ENCODE measurements around the gene SLC27A3.
"Not testable (repeated sequence)": the region's sequence is repeated elsewhere in the genome, so short reads cannot be mapped to it uniquely, and the experiment has no call there.

Gene SLC27A3

GRCh38 chr1:153780551-153780950 lies 5.3 kb downstream of the SLC27A3 start:
- DNase-seq, result no peak

DNA sequence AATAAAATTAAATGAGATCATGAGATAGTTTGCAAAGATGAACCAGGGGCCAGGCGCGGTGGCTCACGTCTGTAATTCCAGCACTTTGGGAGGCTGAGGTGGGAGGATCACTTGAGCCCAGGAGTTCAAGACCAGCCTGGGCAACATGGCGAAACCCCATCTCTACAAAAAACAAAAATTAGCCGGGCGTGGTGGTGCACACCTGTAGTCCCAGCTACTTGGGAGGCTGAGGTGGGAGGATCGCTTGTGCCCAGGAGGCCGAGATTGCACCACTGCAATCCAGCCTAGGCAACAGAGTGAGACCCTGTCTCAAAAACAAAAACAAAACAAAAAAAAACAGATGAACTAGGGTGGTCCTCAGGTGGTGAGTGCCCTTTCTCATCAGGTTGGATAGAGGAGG lies 7.4 kb downstream of the SLC27A3 start:
- not testable (repeated sequence) for DNase-seq

- DNase-seq, result peak; percentile 92
Observed at GRCh38 chr1:153783233-153784190, 8.3 kb downstream of the SLC27A3 start.

- DNase-seq, result no peak
Observed at GRCh38 chr1:153786038-153786790, 11.0 kb downstream of the SLC27A3 start.

GRCh38 chr1:153789478-153790034 lies 14.3 kb downstream of the SLC27A3 start:
- no peak for DNase-seq

GRCh38 chr1:153790313-153790965 lies 15.2 kb downstream of the SLC27A3 start:
- peak; percentile 55 for DNase-seq

DNA sequence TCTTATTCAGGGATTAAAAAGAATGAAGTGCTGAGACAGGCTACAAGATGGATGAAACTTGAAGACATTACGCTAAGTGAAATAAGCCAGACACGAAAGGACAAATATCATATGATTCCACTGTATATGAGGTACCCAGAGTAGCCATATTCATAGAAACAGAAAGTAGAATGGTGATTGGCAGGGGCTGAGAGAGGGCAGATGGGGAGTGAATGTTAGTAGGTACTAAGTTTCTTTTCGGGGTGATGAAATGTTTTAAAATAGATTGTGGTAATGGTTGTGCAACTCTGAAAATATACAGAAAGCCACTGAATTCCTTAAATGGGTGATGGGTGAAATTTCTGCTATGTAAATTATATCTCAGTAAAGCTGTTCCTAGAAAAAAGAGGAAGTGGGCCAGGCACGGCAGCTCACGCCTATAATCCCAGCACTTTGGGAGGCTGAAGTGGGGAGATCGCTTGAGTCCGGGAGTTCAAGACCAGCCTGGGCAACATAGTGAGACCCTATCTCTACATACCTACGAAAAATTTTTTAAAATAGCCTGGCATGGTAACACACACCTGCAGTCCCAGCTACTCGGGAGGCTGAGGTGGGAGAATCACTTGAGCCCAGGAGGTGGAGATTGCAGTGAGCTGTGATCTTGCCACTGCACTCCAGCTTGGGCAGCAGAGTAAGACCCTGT lies 15.9 kb downstream of the SLC27A3 start:
- DNase-seq, result peak; percentile 73

GRCh38 chr1:153791648-153792253 lies 16.5 kb downstream of the SLC27A3 start:
- peak; percentile 56 for DNase-seq

DNA sequence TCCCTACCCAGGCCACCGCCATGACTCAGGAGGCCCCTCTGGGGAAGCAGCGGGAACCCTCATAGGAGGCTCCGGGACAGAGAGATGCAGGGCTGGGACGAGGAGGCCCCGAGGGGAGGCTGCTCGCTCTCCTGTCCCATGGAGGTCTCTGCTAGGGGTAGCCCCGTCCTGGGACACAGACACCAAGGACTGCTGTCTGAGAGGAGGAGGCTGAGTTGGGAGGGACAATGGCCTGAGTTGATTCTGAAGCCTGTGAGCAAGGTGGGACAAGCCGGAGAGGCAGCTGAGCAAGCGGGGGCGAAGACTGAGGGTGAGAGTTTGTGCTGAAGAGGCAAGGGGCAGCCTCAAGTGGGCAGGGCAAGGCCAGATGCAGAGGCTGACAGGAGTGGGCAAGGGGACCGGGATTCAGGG lies 17.4 kb downstream of the SLC27A3 start:
- DNase-seq, result peak; percentile 13

DNA sequence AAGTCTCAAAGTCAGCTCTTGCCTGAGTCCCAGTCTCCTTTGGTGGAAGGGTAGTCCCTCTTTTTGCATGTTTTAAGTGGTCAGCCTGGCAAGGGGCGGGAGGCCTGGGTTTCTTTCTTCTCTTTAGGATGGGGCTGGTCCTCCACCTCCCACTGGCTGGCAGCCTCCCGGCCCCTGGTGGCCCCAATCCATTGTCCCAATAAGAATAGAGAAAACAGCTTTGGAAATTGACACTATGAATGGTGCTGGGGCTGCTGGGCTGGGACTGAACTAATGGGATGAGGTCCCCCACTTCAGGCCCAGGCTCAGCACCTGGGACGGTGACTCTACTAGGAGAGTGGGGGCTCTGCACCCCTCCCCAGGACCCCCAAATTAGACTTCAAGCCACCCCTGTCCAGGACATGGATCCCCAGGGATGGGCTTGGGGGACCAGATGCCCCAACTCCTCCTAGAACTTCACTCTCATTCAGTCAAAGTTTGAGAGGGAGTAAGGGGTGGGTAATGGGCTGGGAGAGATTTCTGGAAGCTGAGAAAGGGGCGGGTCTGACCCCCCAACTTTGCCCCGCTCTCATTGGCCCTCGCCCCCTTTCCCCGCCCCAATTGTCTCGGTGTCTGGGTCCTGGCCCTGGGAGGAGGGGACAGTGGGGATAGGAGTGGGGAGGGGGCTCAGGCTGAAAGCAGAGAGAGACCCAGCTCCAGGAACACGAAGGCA lies 18.2 kb downstream of the SLC27A3 start:
- no peak for DNase-seq

DNA sequence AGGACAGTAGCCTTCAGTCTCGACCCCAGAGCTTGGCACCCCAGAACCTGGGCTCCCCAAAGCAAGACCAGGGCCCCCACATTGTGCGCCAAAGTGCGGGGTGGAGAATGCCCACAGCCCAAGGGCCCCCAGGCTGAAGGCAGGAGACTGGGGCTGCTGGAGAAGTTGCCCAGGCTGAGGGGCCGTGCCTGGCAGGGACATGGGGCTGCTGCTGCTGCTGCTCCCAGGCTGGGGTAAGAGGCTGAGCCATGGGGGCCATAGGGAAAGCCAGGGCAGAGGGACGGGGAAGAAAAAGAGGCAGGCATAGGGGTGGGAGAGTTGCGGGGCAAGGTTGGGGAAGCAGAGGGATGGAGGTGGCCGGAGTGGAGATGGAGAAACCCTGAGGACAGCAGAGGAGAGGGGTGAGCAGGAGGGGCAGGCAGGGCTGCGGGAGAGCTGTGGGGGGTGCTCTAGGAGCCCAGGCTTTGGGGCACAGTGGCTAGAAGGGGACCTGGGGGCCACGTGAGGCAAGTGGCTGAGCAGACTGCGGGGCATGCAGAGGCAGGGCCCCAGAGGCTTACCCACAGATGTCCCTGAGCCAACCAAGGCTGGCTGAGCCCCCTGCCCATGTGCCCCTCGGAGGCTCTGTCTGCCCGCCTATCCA lies 18.9 kb downstream of the SLC27A3 start:
- DNase-seq, result no peak

GRCh38 chr1:153794624-153795329 lies 19.6 kb downstream of the SLC27A3 start:
- DNase-seq, result no peak

GRCh38 chr1:153795330-153795837 lies 20.2 kb downstream of the SLC27A3 start:
- DNase-seq, result no peak

- no peak for DNase-seq
Observed at GRCh38 chr1:153795934-153796785, 21.0 kb downstream of the SLC27A3 start.

DNA sequence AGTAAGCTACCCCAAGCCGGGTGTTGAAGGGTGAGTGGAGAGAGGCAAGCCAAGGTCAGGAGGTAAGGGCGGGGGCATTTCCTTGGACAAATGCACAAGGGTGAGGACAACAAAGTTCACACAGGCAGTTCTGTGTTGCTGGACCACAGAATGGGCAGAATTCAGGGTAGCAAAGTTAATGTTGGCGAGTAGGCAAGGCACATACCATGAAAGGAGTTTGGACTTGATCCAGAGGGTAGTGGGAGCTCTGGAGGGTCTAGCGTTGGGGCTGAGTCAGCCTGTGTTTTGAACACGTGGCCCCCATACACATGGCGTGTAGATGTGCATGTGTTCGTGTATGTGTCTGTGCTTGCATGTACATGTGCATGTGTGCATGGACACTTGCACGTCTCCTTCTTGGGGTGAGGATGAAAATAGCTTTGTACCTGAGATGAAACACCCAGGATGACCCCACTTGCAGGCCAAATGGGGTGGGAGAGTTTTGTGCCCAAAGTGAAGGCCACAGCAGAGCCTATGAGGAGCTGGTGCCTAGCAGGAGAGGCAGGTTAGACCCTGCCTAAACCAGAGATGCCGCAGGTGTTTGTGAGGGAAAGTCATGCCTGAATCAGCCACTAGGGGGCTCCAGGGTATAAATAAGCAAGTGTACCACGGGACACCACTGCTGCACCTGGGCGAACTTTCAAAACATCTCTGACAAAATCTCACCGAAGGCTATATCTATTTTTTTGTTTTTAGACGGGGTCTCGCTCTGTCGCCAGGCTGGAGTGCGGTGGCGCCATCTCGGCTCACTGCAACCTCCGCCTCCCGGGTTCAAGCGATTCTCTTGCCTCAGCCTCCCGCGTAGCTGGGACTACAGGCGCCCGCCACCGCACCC lies 21.8 kb downstream of the SLC27A3 start:
- peak; percentile 77 for DNase-seq

GRCh38 chr1:153798468-153798780 lies 23.2 kb downstream of the SLC27A3 start:
- no peak for DNase-seq

DNA sequence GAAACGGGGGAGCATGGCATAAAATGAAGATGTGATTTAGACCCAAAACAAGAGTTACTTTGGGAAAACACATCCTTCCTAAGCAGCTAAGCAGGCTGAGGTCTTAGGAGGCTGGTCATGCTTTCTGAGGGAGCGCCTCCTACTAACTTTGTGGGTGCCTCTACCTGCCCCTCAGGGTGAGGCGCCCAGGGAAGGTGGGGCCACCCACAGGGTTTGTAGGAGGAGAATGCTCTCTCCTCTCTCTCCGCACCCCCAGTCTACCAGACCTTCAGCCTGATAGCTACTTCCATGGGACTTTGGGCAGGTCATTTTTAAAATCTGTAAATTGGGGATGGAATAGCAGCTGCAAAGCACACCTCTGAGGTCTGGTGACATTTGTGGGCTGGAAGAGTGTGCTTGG lies 23.8 kb downstream of the SLC27A3 start:
- no peak for DNase-seq

All from CD4-positive, alpha-beta T cell treated with Interleukin-15 for 1 hour (primary cell).